ENCODE data around the gene KIF21A.

The KIF21A gene

DNA sequence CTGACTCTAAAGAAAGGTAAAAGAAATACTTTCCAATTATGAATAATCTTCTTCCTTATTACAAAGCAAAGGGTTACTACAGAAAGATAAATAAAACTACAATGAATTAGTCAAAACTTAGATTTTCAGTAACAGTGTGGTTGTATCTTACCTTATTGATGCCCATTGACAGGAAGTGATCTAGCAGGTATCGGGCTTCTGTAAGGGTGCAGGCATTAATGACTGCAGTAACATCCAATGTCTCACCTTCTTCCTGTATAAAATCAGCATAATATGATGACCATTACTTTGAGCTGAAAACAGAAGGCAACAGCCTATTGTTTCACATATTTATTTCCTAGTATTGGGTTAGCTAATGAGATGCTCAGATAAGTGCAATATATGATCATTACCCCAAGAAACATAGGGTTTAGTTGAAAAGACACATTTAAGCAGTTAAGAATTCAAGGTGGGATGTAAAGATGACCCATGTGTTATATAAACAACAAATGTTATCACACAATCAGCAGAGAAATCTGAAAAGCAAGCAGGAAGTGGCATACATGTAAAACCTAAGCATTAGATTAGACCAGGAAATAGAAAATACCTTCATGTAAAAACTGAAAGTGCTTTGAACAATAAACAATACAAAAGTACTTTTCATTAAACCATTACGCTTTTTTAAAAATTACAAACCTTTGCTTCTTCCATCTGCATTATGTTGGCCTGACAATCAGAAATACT, 111.2 kb downstream of the KIF21A start:
- H3K27me3 ChIP-seq (ENCODE audit: control insufficient read depth, insufficient read depth, low read length, poor library complexity, severe bottlenecking), result no peaks in the 10 kb centered on the region
- H3K4me1 ChIP-seq (ENCODE audit: control insufficient read depth, insufficient read depth, low read length), result no peaks in the 10 kb centered on the region
- no peak overlapping the region for H3K27ac ChIP-seq (ENCODE audit: insufficient read depth, low read depth, low read length, poor library complexity, severe bottlenecking)
- 96 to 100% methylated on average over 2 of the region's 2 CpGs for WGBS, 2 experiments
- no peak overlapping the region for H3K4me3 ChIP-seq (ENCODE audit: insufficient read depth, low read depth, low read length)
- H3K36me3 ChIP-seq (ENCODE audit: control insufficient read depth, insufficient read depth, low read length), result peaks cover 10% of the 10 kb centered on the region
- H3K9me3 ChIP-seq (ENCODE audit: control insufficient read depth, low read length), result no peaks in the 10 kb centered on the region

DNA sequence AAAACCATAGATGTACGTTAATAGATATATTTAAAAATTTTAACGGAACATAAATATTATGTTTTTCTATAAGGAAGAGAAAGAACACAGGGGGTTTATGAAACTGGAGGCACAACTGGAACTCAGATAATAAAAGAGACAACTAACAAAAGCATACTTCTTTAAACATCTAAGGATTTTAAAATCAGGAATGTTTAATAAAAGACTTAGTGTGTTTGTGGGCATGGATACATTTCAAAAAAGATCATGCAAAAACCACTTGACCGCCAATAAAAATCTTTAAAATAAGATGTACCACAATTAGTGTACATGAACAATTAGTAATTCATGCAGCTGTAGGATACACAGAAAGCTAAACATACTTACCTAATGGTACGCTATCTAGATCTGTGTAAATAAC, 113.0 kb downstream of the KIF21A start:
- no peak overlapping the region for H3K4me3 ChIP-seq (ENCODE audit: insufficient read depth, low read depth, low read length)
- 92 to 100% methylated on average over 1 of the region's 4 CpGs for WGBS, 2 experiments
- H3K9me3 ChIP-seq (ENCODE audit: control insufficient read depth, low read length), result no peaks in the 10 kb centered on the region
- H3K27ac ChIP-seq (ENCODE audit: insufficient read depth, low read depth, low read length, poor library complexity, severe bottlenecking), result no peak overlapping the region
- peaks cover 10% of the 10 kb centered on the region for H3K36me3 ChIP-seq (ENCODE audit: control insufficient read depth, insufficient read depth, low read length)
- H3K27me3 ChIP-seq (ENCODE audit: control insufficient read depth, insufficient read depth, low read length, poor library complexity, severe bottlenecking), result no peaks in the 10 kb centered on the region
- no peaks in the 10 kb centered on the region for H3K4me1 ChIP-seq (ENCODE audit: control insufficient read depth, insufficient read depth, low read length)

DNA sequence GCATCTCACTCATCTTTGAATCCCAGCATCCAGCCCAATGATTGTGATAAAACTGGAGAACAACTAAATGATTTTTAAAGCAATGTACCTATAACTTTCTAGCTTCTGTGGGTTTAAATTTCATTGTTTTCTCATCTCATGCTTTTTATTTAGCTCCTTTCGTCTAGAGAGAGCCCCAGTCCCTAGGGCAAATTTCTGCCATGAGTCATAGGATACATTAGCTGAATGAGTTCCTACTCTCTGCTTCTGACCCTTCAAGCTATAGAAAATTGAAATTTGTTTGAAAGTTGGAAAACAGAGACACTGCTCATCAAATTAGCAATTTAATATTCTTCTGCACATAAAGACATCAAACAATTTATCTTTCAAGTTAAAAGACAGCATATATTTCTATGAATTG, 113.9 kb downstream of the KIF21A start:
- Histone ChIP-seq H3K9me3 (ENCODE audit: control insufficient read depth, low read length) (no peaks in the 10 kb centered on the region), H3K27ac (ENCODE audit: insufficient read depth, low read depth, low read length, poor library complexity, severe bottlenecking) (no peak overlapping the region), H3K4me3 (ENCODE audit: insufficient read depth, low read depth, low read length) (no peak overlapping the region), H3K36me3 (ENCODE audit: control insufficient read depth, insufficient read depth, low read length) (peaks cover 10% of the 10 kb centered on the region), H3K4me1 (ENCODE audit: control insufficient read depth, insufficient read depth, low read length) (no peaks in the 10 kb centered on the region), H3K27me3 (ENCODE audit: control insufficient read depth, insufficient read depth, low read length, poor library complexity, severe bottlenecking) (no peaks in the 10 kb centered on the region)
- WGBS, 2 experiments, result 82 to 90% methylated on average over 1 of the region's 1 CpG

DNA sequence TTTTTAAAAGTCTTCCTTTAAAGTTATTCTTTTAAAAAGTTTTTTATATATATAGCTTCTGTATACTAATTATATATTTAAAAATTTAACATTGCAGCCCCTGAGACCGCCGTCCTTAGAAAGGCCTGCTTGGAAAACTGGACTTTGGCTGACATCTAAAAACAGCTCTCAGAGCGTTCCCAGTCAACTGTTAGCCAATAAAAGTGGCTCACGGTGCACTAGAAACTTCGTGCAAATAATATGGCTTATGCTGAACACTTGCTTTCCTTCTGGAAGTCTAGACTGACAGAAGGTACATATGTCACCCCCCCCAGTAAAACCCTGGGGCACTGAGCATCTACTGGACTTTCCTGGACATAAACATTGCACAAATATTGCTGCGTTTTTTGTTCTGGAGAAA, 115.0 kb downstream of the KIF21A start:
- Histone ChIP-seq H3K36me3 (ENCODE audit: control insufficient read depth, insufficient read depth, low read length) (peaks cover 10% of the 10 kb centered on the region), H3K27ac (ENCODE audit: insufficient read depth, low read depth, low read length, poor library complexity, severe bottlenecking) (no peak overlapping the region), H3K27me3 (ENCODE audit: control insufficient read depth, insufficient read depth, low read length, poor library complexity, severe bottlenecking) (no peaks in the 10 kb centered on the region), H3K4me3 (ENCODE audit: insufficient read depth, low read depth, low read length) (no peak overlapping the region), H3K4me1 (ENCODE audit: control insufficient read depth, insufficient read depth, low read length) (no peaks in the 10 kb centered on the region), H3K9me3 (ENCODE audit: control insufficient read depth, low read length) (no peaks in the 10 kb centered on the region)
- WGBS, 2 experiments, result 93 to 94% methylated on average over 6 of the region's 6 CpGs

DNA sequence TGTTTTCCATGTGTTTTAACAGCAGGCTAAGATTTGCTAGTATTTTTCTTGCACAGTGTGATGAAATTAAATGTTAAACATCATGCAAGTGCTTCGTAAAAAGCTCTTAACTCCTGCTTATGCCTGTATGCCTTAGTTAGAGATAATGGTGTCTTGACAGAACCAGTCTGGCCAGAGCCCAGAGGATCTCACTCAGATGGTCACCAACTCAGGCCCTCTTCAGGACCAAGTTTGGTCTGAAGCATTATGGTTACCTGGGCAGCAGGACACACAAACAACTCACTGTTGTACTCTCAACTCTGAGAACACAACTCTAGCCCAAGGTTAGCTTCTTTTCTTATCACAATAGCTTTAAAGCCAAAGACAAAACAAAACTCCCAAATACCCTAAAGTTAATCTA, 115.4 kb downstream of the KIF21A start:
- no peaks in the 10 kb centered on the region for H3K4me1 ChIP-seq (ENCODE audit: control insufficient read depth, insufficient read depth, low read length)
- no peaks in the 10 kb centered on the region for H3K9me3 ChIP-seq (ENCODE audit: control insufficient read depth, low read length)
- H3K4me3 ChIP-seq (ENCODE audit: insufficient read depth, low read depth, low read length), result no peak overlapping the region
- H3K36me3 ChIP-seq (ENCODE audit: control insufficient read depth, insufficient read depth, low read length), result peaks cover 10% of the 10 kb centered on the region
- WGBS, 2 experiments, result 97 to 100% methylated on average over 1 of the region's 1 CpG
- no peaks in the 10 kb centered on the region for H3K27me3 ChIP-seq (ENCODE audit: control insufficient read depth, insufficient read depth, low read length, poor library complexity, severe bottlenecking)
- H3K27ac ChIP-seq (ENCODE audit: insufficient read depth, low read depth, low read length, poor library complexity, severe bottlenecking), result no peak overlapping the region

DNA sequence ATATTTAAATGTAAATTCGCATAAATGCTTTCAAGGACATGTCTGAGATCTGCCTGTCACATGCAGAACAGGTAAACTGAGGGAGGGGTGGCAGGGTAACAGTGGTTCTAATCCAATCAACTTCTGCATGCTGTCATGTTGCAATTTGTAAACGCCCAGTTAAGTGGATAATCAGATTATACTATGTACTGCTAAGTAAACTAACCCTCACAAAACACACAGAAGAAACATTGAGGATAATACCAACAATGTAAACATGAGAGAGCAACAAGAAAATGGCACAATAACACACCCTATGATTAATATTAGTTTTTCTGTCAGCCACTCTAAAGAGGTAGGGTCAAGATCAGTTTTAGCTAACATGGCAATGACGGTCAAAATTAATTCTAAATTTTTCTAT, 123.7 kb downstream of the KIF21A start:
- H3K9me3 ChIP-seq (ENCODE audit: control insufficient read depth, low read length), result no peaks in the 10 kb centered on the region
- H3K4me1 ChIP-seq (ENCODE audit: control insufficient read depth, insufficient read depth, low read length), result no peaks in the 10 kb centered on the region
- H3K4me3 ChIP-seq (ENCODE audit: insufficient read depth, low read depth, low read length), result no peak overlapping the region
- no peaks in the 10 kb centered on the region for H3K27me3 ChIP-seq (ENCODE audit: control insufficient read depth, insufficient read depth, low read length, poor library complexity, severe bottlenecking)
- WGBS, 2 experiments, result 86 to 100% methylated on average over 1 to 2 of the region's 3 CpGs
- H3K27ac ChIP-seq (ENCODE audit: insufficient read depth, low read depth, low read length, poor library complexity, severe bottlenecking), result no peak overlapping the region
- H3K36me3 ChIP-seq (ENCODE audit: control insufficient read depth, insufficient read depth, low read length), result peaks cover 4% of the 10 kb centered on the region

DNA sequence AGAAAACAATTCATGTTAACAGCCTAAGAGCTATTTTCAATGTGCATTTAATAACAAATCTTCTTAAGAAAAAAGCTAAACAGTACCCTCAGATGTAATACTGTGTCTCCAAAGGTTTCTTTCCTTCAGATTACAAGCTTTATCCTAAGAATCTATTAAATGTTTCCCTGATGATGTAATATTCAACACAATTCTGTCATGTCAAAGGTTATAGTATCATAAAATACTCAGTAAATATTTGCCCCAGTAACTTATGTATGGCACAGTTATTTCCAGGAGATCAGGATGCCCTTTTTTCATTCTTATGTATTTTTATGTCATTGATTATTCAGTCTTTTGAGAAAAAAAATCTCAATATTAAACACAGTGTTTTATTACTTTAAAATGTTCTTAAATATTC, 128.4 kb downstream of the KIF21A start:
- H3K9me3 ChIP-seq (ENCODE audit: control insufficient read depth, low read length), result no peaks in the 10 kb centered on the region

DNA sequence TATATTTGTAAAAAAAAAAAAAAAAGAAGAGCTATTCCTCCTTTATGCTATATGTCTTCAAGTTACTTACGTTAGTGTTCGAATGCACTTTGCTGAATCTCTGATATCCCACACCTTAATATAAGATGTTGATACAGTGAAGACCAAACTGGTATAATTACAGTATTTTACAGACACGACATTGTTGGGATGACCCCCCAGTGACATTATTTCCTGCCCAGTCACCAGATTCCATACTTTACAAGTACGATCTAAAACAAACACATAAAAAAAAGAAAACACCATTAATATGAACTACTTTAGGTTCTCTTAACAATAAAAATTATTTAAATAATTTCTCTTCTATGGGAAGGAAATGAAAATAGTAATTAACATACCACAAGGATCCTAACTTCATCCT, 133.4 kb downstream of the KIF21A start:
- WGBS, 2 experiments, result 94 to 100% methylated on average over 2 to 3 of the region's 4 CpGs
- Histone ChIP-seq H3K27me3 (ENCODE audit: control insufficient read depth, insufficient read depth, low read length, poor library complexity, severe bottlenecking) (no peaks in the 10 kb centered on the region), H3K27ac (ENCODE audit: insufficient read depth, low read depth, low read length, poor library complexity, severe bottlenecking) (no peak overlapping the region), H3K36me3 (ENCODE audit: control insufficient read depth, insufficient read depth, low read length) (peaks cover 6% of the 10 kb centered on the region), H3K4me3 (ENCODE audit: insufficient read depth, low read depth, low read length) (no peak overlapping the region), H3K4me1 (ENCODE audit: control insufficient read depth, insufficient read depth, low read length) (no peaks in the 10 kb centered on the region), H3K9me3 (ENCODE audit: control insufficient read depth, low read length) (no peaks in the 10 kb centered on the region)

More for the DNA sequence above, 128.4 kb downstream of the KIF21A start:
- no peaks in the 10 kb centered on the region for H3K27me3 ChIP-seq (ENCODE audit: control insufficient read depth, insufficient read depth, low read length, poor library complexity, severe bottlenecking)
- H3K4me3 ChIP-seq (ENCODE audit: insufficient read depth, low read depth, low read length), result no peak overlapping the region
- H3K27ac ChIP-seq (ENCODE audit: insufficient read depth, low read depth, low read length, poor library complexity, severe bottlenecking), result no peak overlapping the region
- H3K36me3 ChIP-seq (ENCODE audit: control insufficient read depth, insufficient read depth, low read length), result no peaks in the 10 kb centered on the region
- H3K4me1 ChIP-seq (ENCODE audit: control insufficient read depth, insufficient read depth, low read length), result no peaks in the 10 kb centered on the region

DNA sequence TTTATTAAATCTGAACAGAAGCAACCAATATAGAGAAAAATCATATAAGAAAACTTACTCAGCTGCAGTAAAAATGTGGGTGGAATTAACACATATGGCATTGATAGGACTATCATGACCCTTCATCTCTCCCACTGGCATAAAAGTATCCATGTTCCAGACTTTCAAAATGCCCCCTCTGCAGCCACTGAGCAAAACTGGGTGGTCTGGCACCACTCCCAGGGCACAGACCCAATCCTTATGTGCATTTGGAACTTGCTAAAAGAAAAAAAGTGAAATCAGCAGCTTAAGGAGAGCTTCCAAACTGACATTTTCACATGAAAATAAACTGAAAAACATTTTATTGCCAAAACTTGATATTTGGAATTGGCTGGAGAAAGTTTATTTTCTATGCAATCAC, 141.5 kb downstream of the KIF21A start:
- peaks cover 6% of the 10 kb centered on the region for H3K36me3 ChIP-seq (ENCODE audit: control insufficient read depth, insufficient read depth, low read length)
- no peak overlapping the region for H3K27ac ChIP-seq (ENCODE audit: insufficient read depth, low read depth, low read length, poor library complexity, severe bottlenecking)
- no peaks in the 10 kb centered on the region for H3K4me1 ChIP-seq (ENCODE audit: control insufficient read depth, insufficient read depth, low read length)
- H3K4me3 ChIP-seq (ENCODE audit: insufficient read depth, low read depth, low read length), result no peak overlapping the region
- H3K27me3 ChIP-seq (ENCODE audit: control insufficient read depth, insufficient read depth, low read length, poor library complexity, severe bottlenecking), result no peaks in the 10 kb centered on the region
- no peaks in the 10 kb centered on the region for H3K9me3 ChIP-seq (ENCODE audit: control insufficient read depth, low read length)

DNA sequence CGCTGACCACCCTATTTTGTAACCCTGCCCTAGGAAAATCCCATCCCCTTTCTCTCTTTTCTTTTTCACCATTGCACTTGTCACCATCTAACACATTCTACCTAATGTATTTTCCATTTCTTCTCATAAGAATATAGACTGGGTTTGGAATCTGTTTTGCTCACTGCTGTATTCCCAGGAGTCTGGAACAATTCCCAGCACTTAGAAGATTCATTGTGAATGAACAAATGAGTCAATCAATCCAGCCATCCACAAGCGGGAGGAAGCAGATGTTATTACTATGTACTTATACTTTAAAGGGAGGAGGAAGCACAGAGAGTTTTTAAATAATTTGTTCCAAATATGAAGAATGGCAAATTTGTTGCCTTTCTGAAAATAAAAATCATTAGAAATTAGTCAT, 142.1 kb downstream of the KIF21A start:
- Histone ChIP-seq H3K4me1 (ENCODE audit: control insufficient read depth, insufficient read depth, low read length) (no peaks in the 10 kb centered on the region), H3K27ac (ENCODE audit: insufficient read depth, low read depth, low read length, poor library complexity, severe bottlenecking) (no peak overlapping the region), H3K27me3 (ENCODE audit: control insufficient read depth, insufficient read depth, low read length, poor library complexity, severe bottlenecking) (no peaks in the 10 kb centered on the region), H3K4me3 (ENCODE audit: insufficient read depth, low read depth, low read length) (no peak overlapping the region), H3K9me3 (ENCODE audit: control insufficient read depth, low read length) (no peaks in the 10 kb centered on the region), H3K36me3 (ENCODE audit: control insufficient read depth, insufficient read depth, low read length) (peaks cover 6% of the 10 kb centered on the region)
- 95 to 97% methylated on average over 2 of the region's 2 CpGs for WGBS, 2 experiments

DNA sequence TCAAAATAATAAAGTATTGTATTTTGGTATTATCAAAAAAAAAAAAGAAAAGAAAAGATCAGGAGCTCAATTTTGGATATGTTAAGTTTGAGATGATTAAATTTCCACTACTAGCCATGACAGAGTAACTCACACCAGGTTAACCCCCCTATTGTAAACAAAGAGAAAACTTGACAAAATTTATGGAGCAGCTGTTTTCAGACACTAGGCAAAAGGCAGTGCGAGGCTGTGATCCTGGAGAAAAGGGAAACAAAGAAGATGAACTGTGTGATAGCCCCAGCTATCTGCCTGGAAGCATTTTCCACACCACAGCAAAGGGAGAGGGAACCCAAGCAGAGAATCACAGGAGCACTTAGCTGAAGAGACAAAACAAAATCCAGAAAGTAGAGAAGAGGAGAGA, 145.0 kb downstream of the KIF21A start:
- WGBS, 2 experiments, result 95% methylated on average over 1 of the region's 1 CpG
- Histone ChIP-seq H3K27me3 (ENCODE audit: control insufficient read depth, insufficient read depth, low read length, poor library complexity, severe bottlenecking) (no peaks in the 10 kb centered on the region), H3K4me1 (ENCODE audit: control insufficient read depth, insufficient read depth, low read length) (no peaks in the 10 kb centered on the region), H3K9me3 (ENCODE audit: control insufficient read depth, low read length) (no peaks in the 10 kb centered on the region), H3K36me3 (ENCODE audit: control insufficient read depth, insufficient read depth, low read length) (no peaks in the 10 kb centered on the region), H3K27ac (ENCODE audit: insufficient read depth, low read depth, low read length, poor library complexity, severe bottlenecking) (no peak overlapping the region), H3K4me3 (ENCODE audit: insufficient read depth, low read depth, low read length) (no peak overlapping the region)

All from ectodermal cell (in vitro differentiated cells).